ENCODE data around the gene DZIP1L. TPM values are rescaled to one million over a fixed set of nuclear protein-coding genes. Genes with fewer than 3 reads are reported as not detected.

Gene DZIP1L
- total and polyA plus RNA-seq, 9 of the 15 experiments (the other 6 are each of a cell fraction or from before 2014, with no cell fraction given) = 0.03 to 1.5 (median 0.48) TPM; not detected in 1

GRCh38 chr3:138113326-138113725 is 2.1 kb downstream of the DZIP1L start:
- in situ Hi-C loops (cut with MboI) = no loop called here
- Histone ChIP-seq H3K9me1 (ENCODE audit: control insufficient read depth, insufficient read depth, low read length) (peaks cover 2% of the 10 kb centered on the region), H3K4me2 (ENCODE audit: insufficient read depth, low read length) (no peak overlapping the region), H4K20me1 (replicated peaks; ENCODE audit: control insufficient read depth, insufficient read depth, low read length) (no peaks in the 10 kb centered on the region), H3K9ac (ENCODE audit: insufficient read depth in 1 of 2, low read depth in 2 of 2, low read length in 2 of 2) (no peak overlapping the region), H3K4me3 (no peak overlapping the region), H3K27ac (ENCODE audit: extremely low read depth, low read depth, low read length) (no peak overlapping the region), H3K4me1 (replicated peaks in 1 of 2; ENCODE audit: control insufficient read depth in 2 of 2, insufficient read depth in 2 of 2, low read length in 2 of 2) (peaks cover 5 to 14% of the 10 kb centered on the region in 2 experiments; a peak in 4 of 5 replicates), H3K9me3 (replicated peaks; ENCODE audit: control insufficient read depth, insufficient read depth, low read depth, low read length) (no peaks in the 10 kb centered on the region), H2AFZ (ENCODE audit: low read depth, low read length) (no peak overlapping the region), H3K36me3 (ENCODE audit: control insufficient read depth, insufficient read depth, low read length) (no peaks in the 10 kb centered on the region), H3K27me3 (ENCODE audit: control insufficient read depth in 2 of 2, insufficient read depth in 2 of 2, low read length in 2 of 2) (no peaks in the 10 kb centered on the region; a peak in 1 of 5 replicates), H3K79me2 (ENCODE audit: control insufficient read depth, insufficient read depth, low read length) (no peaks in the 10 kb centered on the region)
- intact Hi-C loops (cut with micrococcal nuclease) = no loop called here
- no TSS peak for BruUV-seq (replicated peaks)
- ATAC-seq (no peak), FAIRE-seq (no peak), DNase-seq (ENCODE audit: extremely low read depth in 1 of 4, low spot score in 3 of 4) (no peak)
- 0% methylated on average over 1 of the region's 1 CpG for WGBS (ENCODE audit: insufficient coverage, low coverage, missing lambda C conversion rate)
- ChIA-PET CTCF (ENCODE audit: low intra/inter-chr PET ratio) (no interaction called here), POLR2A (no interaction called here)
- no peak for TF ChIP-seq ARID2 (IDR thresholded peaks at IDR 0.05)
- TF ChIP-seq BCL6 (CRISPR knock-in tag; IDR thresholded peaks at IDR 0.05) = no peak
- TF ChIP-seq CREB3L1 (IDR thresholded peaks at IDR 0.05; ENCODE audit: borderline replicate concordance, low read depth) = no peak
- no peak for TF ChIP-seq MEF2D (tag; conservative IDR thresholded peaks at IDR 0.05; ENCODE audit: low read depth)
- TF ChIP-seq HOXB6 (CRISPR knock-in tag; IDR thresholded peaks at IDR 0.05; ENCODE audit: borderline replicate concordance) = no peak
- TF ChIP-seq EP400 (IDR thresholded peaks at IDR 0.05) = no peak
- no peak for TF ChIP-seq NEUROD1 (IDR thresholded peaks at IDR 0.05; ENCODE audit: borderline replicate concordance, low read depth, low read length, partially characterized antibody)
- TF ChIP-seq SMARCA5 (IDR thresholded peaks at IDR 0.05) = no peak
- TF ChIP-seq CBX1 (IDR thresholded peaks at IDR 0.05; ENCODE audit: low read depth) = no peak
- TF ChIP-seq SNIP1 (IDR thresholded peaks at IDR 0.05; ENCODE audit: low read depth) = no peak
- TF ChIP-seq, protein P1, sequence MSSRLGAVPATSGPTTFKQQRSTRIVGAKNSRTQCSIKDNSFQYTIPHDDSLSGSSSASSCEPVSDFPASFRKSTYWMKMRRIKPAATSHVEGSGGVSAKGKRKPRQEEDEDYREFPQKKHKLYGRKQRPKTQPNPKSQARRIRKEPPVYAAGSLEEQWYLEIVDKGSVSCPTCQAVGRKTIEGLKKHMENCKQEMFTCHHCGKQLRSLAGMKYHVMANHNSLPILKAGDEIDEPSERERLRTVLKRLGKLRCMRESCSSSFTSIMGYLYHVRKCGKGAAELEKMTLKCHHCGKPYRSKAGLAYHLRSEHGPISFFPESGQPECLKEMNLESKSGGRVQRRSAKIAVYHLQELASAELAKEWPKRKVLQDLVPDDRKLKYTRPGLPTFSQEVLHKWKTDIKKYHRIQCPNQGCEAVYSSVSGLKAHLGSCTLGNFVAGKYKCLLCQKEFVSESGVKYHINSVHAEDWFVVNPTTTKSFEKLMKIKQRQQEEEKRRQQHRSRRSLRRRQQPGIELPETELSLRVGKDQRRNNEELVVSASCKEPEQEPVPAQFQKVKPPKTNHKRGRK (tag; IDR thresholded peaks at IDR 0.05) = no peak

Data from K562 (cell line).